ENCODE data around the gene NACC2.

NACC2 gene

DNA sequence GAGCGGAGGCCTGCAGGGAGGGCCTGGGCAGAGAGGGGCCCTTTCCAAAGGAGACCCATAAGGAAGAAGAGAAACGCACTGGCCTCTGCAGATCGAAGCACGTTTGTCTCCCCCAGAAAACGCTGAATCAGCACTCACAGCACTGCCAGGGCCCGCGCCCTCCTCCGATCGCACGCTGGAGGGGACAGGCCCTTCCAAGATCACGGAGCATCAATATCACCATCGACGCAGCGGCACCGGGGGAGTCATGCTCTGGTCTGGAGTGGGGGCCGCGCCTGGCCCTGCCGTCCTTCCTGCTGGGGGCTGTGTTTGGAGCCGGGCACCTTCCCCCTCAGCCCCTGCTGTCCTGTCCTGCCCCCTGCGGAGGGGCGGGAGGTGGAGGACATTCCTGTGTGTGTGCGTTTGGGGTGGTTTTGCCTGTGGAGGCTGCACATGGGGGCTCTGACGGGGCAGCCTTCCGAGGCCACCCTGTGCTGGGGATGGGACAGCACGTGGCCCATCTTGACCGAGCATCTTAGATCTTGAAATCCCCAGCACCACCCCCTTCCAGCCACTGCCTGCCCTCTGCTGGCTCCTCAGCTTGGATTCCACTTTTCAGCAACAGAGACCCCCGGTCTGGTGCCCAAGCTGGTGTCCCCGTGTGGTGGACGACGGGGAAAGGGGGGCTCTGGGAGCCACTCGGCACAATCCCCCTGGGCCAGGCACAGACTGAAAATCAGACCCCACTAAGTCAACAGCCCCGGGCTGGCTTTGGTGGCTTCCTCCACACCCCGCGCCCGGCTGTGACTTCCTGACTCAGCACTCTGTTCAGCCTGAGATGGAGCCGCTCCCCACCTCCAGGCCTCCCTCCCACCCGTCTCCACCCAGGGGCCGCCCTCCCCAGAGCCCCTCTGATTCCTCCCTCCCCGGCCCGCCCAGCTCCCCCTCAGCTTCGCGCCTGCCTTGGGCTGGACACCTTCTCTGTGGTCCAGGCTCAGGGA, 15.3 kb upstream of the NACC2 start:
- no peak for DNase-seq (ENCODE audit: low read depth)
- H3K4me3 ChIP-seq (ENCODE audit: low read depth, low read length): no peak overlapping the region
- TF ChIP-seq, protein P1, sequence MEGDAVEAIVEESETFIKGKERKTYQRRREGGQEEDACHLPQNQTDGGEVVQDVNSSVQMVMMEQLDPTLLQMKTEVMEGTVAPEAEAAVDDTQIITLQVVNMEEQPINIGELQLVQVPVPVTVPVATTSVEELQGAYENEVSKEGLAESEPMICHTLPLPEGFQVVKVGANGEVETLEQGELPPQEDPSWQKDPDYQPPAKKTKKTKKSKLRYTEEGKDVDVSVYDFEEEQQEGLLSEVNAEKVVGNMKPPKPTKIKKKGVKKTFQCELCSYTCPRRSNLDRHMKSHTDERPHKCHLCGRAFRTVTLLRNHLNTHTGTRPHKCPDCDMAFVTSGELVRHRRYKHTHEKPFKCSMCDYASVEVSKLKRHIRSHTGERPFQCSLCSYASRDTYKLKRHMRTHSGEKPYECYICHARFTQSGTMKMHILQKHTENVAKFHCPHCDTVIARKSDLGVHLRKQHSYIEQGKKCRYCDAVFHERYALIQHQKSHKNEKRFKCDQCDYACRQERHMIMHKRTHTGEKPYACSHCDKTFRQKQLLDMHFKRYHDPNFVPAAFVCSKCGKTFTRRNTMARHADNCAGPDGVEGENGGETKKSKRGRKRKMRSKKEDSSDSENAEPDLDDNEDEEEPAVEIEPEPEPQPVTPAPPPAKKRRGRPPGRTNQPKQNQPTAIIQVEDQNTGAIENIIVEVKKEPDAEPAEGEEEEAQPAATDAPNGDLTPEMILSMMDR (IDR thresholded peaks at IDR 0.05; ENCODE audit: control insufficient read depth, extremely low read depth, insufficient read depth): no peak

DNA sequence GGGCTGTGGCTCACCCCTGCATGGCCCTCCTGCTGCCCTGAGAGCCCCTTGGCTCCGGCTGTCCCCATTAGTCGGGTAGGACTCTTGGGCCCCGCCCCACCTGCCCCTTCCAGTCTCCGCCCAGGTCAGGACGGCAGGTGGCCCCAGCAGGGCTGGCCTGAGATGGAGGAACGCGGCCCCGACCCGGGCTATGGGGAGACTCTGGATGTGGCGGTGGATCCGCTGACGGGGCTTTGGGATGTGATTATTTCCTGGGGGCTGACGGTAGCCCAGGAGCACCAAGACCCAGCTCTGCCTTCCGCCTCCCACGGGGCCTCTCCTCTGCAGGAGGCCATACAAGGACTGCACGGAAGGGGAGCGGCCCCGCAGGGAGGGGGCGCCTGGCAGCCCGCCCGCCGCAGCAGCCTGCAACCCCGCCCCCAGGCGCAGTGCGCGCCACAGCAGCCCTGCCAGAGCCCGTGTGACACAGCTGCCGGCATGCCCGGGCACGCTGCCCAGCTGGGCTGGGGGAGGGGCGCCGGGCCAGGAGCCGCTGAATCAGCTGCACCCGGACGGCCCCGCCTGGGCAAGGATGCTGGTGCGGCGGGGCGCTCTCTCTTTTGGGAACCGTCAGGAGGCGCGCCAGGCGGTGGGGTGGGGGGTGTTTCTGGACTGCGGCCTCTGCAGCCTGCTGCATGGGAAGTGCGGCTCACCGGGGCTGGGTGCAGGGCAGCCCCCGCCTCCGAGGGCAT, 14.4 kb upstream of the NACC2 start:
- DNase-seq (ENCODE audit: low read depth): no peak
- TF ChIP-seq, protein P1 (IDR thresholded peaks at IDR 0.05; ENCODE audit: control insufficient read depth, extremely low read depth, insufficient read depth): no peak
- no peak overlapping the region for H3K4me3 ChIP-seq (ENCODE audit: low read depth, low read length)

DNA sequence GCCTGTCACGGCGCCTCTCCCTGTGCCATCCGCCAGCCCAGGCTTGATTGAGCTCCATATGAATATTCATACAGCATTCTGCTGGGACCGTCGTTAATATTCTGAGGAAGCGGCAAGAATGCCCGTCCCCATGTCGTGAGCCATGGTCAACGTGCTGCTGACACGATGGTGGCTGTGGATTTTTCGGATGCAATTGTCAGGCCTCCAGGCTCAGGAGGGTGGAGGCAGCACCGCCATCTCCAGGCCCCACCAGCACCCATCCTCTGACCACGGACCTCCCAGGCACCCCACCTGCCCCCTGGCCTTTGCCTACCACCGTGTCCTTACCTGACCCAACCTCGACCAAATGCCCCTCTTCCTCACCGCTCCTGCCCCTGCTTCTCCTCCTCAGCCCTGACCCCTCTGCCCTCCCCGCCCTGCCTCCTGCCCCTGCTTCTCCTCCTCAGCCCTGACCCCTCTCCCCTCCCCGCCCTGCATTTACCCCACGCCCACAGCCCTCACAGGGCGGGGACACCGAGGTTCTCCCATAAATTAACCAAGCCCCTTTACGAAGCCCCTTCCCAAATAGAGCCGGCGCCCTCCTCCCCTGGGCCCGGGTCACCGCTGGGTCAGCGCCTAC, 13.7 kb upstream of the NACC2 start:
- H3K4me3 ChIP-seq (ENCODE audit: low read depth, low read length): no peak overlapping the region
- TF ChIP-seq, protein P1 (IDR thresholded peaks at IDR 0.05; ENCODE audit: control insufficient read depth, extremely low read depth, insufficient read depth): no peak

DNA sequence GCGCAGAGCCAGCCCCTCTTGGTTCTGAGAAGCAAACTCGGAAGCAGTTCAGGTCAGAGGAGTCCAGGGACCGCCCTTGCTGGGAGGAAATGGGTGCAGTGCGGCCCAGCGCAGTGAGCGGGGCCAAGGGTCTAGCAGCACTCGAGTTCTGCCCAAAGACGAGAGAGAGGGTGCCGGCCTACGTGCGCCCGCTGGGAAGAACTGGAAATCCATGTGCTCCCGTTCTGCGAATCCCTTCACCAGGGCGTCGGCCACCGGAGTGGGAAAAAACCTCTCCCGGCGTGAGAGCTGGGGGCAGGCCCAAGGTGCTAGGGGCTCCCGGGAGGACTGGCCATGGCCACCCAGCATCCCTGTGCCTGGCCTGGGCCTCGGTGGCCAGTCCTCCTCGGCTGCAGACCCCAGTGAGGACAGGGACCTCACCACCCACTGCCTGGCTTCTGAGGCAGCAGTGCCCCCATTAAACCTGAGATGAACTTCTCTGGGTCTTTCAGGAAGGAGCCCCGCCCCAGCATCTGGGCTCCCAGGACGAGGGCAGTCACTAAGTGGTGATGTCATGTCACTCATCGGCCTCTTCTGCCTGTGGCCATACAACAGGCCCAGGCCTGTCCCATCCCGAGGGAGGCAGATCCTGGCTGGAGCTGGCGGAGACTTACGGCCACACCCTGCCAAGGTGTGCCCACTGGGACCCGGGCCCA, 13.0 kb upstream of the NACC2 start:
- TF ChIP-seq, protein P1 (IDR thresholded peaks at IDR 0.05; ENCODE audit: control insufficient read depth, extremely low read depth, insufficient read depth): no peak
- DNase-seq (ENCODE audit: low read depth): no peak
- H3K4me3 ChIP-seq (ENCODE audit: low read depth, low read length): no peak overlapping the region

More for the DNA sequence above, 13.7 kb upstream of the NACC2 start:
- no peak for DNase-seq (ENCODE audit: low read depth)

DNA sequence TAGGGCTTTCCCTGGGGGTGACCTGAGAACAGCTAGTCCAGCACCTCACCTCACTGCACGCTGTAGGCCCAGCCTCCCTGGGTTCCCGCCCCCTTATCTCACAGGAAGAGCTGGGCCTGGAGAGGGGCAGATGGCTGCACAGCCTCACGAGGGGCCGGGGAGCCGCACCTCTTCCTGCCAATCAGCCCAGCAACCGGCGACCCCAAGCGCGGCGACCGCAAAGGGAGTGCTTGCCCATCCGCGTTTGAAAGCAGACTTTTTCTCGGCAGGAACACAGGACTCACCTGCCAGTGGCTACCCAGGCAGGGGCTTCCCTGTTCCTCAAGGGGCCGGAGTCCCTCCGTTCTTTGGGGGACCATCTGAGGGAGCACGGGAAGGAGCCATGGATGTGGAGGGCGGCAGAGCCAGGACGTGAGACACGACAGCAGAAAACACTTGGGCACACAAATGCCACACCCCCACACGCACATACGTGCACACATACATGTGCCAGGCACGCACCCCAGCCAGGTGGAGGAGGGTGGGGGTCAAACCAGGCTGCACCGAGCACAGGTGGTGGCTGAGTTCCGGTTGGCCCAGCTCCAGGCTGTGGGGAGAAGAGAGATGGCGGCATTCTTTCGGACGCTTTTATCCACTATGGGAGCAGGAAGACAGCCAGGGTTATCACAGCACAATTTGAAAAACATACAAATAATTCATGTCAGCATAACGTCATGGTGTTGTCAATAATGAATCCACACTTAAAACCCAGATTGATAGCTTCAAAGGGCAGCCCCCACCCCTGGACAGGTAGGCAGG, 12.3 kb upstream of the NACC2 start:
- DNase-seq (ENCODE audit: low read depth): no peak
- TF ChIP-seq, protein P1 (IDR thresholded peaks at IDR 0.05; ENCODE audit: control insufficient read depth, extremely low read depth, insufficient read depth): no peak
- no peak overlapping the region for H3K4me3 ChIP-seq (ENCODE audit: low read depth, low read length)

Data from LNCaP clone FGC (cell line).